WTC11 (cell line): ENCODE data around the gene RAP1GDS1. TPM values are rescaled to one million over a fixed set of nuclear protein-coding genes. Genes with fewer than 3 reads are reported as not detected.

Experiments used
- ATAC-seq: fragments of 200-7000 bp; cut with Tn5 transposase; 2 replicates; pipeline ENCODE4 v1.10.0; 2021; ENCODE audit warnings: mild to moderate bottlenecking, moderate library complexity
- CTCF ChIA-PET: fragments of 300-600 bp; sonication (Branson Sonifier 250); formaldehyde crosslinking; loops from one replicate; lab custom pipeline; 2021; ENCODE audit warnings: antibody characterized with exemption; lab: Charles Lee
- POLR2A ChIA-PET: fragments of 350-600 bp; sonication (Branson Sonifier 250); formaldehyde crosslinking; loops from one replicate; lab custom pipeline; 2021; ENCODE audit warnings: antibody characterized with exemption; lab: Charles Lee
- DNase-seq: peaks from one replicate; pipeline ENCODE4 v3.0.0; 2021; ENCODE audit warnings: low spot score
- H3K27ac Mint-ChIP-seq: 2 replicates; pipeline ENCODE4 v1.8.0; 2021; ENCODE audit warnings: mixed read lengths
- H3K27me3 Mint-ChIP-seq: 2 replicates; pipeline ENCODE4 v1.8.0; 2021; ENCODE audit warnings: low read depth, mild to moderate bottlenecking, moderate library complexity, mixed read lengths
- H3K36me3 Mint-ChIP-seq: 2 replicates; pipeline ENCODE4 v1.8.0; 2021; ENCODE audit warnings: mixed read lengths
- H3K4me1 Mint-ChIP-seq: 2 replicates; pipeline ENCODE4 v1.8.0; 2022; ENCODE audit warnings: mixed read lengths
- H3K4me3 Mint-ChIP-seq: 2 replicates; pipeline ENCODE4 v1.8.0; 2021; ENCODE audit warnings: mild to moderate bottlenecking, moderate library complexity, mixed read lengths
- H3K9me3 Mint-ChIP-seq: 2 replicates; pipeline ENCODE4 v1.8.0; 2021; ENCODE audit warnings: mixed read lengths
- ATF1 ChIP-seq: sonication (generic); formaldehyde crosslinking; IDR thresholded peaks from 2 replicates; pipeline ENCODE4 v1.8.1; 2023; ENCODE audit warnings: mild to moderate bottlenecking, moderate library complexity, missing genetic modification reagents
- CBFB ChIP-seq: sonication (generic); formaldehyde crosslinking; IDR thresholded peaks from 2 replicates; pipeline ENCODE4 v1.8.1; 2022; ENCODE audit warnings: mild to moderate bottlenecking, low read depth, missing genetic modification reagents
- E2F1 ChIP-seq: sonication (generic); formaldehyde crosslinking; IDR thresholded peaks from 2 replicates; pipeline ENCODE4 v1.8.0; 2022; ENCODE audit warnings: mild to moderate bottlenecking, missing genetic modification reagents
- ESRRA ChIP-seq: sonication (generic); formaldehyde crosslinking; IDR thresholded peaks from 2 replicates; pipeline ENCODE4 v1.8.1; 2022; ENCODE audit warnings: mild to moderate bottlenecking, missing genetic modification reagents, borderline replicate concordance
- FOXP1 ChIP-seq: sonication (generic); formaldehyde crosslinking; IDR thresholded peaks from 2 replicates; pipeline ENCODE4 v1.8.0; 2022; ENCODE audit warnings: missing genetic modification reagents, mild to moderate bottlenecking, moderate library complexity, borderline replicate concordance
- SMAD4 ChIP-seq: sonication (generic); formaldehyde crosslinking; IDR thresholded peaks from 2 replicates; pipeline ENCODE4 v1.8.0; 2022; ENCODE audit warnings: mild to moderate bottlenecking, missing genetic modification reagents
- TCF7 ChIP-seq: sonication (generic); formaldehyde crosslinking; IDR thresholded peaks from 2 replicates; pipeline ENCODE4 v1.8.0; 2022; ENCODE audit warnings: mild to moderate bottlenecking, low read depth, missing genetic modification reagents, moderate library complexity
- TP53 ChIP-seq: sonication (generic); formaldehyde crosslinking; IDR thresholded peaks from 2 replicates; pipeline ENCODE4 v1.8.1; 2023; ENCODE audit warnings: mild to moderate bottlenecking, missing genetic modification reagents
- ZBTB43 ChIP-seq: sonication (generic); formaldehyde crosslinking; IDR thresholded peaks from 2 replicates; pipeline ENCODE4 v1.8.1; 2023; ENCODE audit warnings: mild to moderate bottlenecking, missing genetic modification reagents
- ZNF232 ChIP-seq: sonication (generic); formaldehyde crosslinking; IDR thresholded peaks from 2 replicates; pipeline ENCODE4 v1.8.0; 2022; ENCODE audit warnings: mild to moderate bottlenecking, missing genetic modification reagents
- ZNF512 ChIP-seq: sonication (generic); formaldehyde crosslinking; IDR thresholded peaks from 2 replicates; pipeline ENCODE4 v1.8.1; 2022; ENCODE audit warnings: missing genetic modification reagents, borderline replicate concordance
- ZNF671 ChIP-seq: fragments of 250-450 bp; sonication (Bioruptor Pico); IDR thresholded peaks from 2 replicates; pipeline ENCODE4 v1.8.0; 2021; ENCODE audit warnings: mild to moderate bottlenecking
- total RNA-seq: library from RNA; stranded (reverse); gene quantifications from 3 replicates; pipeline ENCODE4 v1.2.3, GENCODE V29; 2021
- TF ChIP-seq, protein P1 (sequence below): sonication (generic); formaldehyde crosslinking; IDR thresholded peaks from 2 replicates; pipeline ENCODE4 v1.8.0; 2022; ENCODE audit warnings: mild to moderate bottlenecking, missing genetic modification reagents
- TF ChIP-seq, protein P2 (sequence below): sonication (generic); formaldehyde crosslinking; conservative IDR thresholded peaks from 2 replicates; pipeline ENCODE4 v1.8.1; 2023; ENCODE audit warnings: mild to moderate bottlenecking, low read depth, missing genetic modification reagents, moderate library complexity

RAP1GDS1 gene
- total RNA-seq, 1 experiment from 2014 or later: 29.9 TPM

GRCh38 chr4:98374643-98375042 lies 113.5 kb downstream of the RAP1GDS1 start (continued):
- TF ChIP-seq, protein P1, sequence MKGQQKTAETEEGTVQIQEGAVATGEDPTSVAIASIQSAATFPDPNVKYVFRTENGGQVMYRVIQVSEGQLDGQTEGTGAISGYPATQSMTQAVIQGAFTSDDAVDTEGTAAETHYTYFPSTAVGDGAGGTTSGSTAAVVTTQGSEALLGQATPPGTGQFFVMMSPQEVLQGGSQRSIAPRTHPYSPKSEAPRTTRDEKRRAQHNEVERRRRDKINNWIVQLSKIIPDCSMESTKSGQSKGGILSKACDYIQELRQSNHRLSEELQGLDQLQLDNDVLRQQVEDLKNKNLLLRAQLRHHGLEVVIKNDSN (CRISPR knock-in tag): no peak
- no peak for TF ChIP-seq TCF7
- TF ChIP-seq ESRRA (CRISPR knock-in tag): no peak
- TF ChIP-seq TP53 (CRISPR knock-in tag): no peak
- TF ChIP-seq, protein P2, sequence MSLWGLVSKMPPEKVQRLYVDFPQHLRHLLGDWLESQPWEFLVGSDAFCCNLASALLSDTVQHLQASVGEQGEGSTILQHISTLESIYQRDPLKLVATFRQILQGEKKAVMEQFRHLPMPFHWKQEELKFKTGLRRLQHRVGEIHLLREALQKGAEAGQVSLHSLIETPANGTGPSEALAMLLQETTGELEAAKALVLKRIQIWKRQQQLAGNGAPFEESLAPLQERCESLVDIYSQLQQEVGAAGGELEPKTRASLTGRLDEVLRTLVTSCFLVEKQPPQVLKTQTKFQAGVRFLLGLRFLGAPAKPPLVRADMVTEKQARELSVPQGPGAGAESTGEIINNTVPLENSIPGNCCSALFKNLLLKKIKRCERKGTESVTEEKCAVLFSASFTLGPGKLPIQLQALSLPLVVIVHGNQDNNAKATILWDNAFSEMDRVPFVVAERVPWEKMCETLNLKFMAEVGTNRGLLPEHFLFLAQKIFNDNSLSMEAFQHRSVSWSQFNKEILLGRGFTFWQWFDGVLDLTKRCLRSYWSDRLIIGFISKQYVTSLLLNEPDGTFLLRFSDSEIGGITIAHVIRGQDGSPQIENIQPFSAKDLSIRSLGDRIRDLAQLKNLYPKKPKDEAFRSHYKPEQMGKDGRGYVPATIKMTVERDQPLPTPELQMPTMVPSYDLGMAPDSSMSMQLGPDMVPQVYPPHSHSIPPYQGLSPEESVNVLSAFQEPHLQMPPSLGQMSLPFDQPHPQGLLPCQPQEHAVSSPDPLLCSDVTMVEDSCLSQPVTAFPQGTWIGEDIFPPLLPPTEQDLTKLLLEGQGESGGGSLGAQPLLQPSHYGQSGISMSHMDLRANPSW (CRISPR knock-in tag): no peak

DNA sequence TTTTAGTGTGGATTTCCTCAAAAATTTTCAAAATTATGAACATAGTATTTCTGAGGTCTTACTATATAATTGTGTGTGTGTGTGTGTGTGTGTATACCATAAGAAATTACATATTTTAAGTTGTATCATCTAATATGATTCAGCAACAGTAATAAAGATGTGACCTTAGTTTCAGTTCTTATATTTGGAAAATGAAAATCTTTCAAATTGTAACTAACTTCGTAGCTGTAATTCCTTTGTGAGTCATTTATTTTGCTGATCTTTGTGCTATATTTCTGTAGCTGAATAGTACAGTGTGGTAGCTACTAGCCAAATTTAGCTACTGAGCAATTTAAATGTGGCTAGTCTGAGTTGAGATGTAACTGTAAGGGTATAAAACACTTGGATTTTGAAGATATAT lies 116.4 kb downstream of the RAP1GDS1 start:
- DNase-seq (no peak), ATAC-seq (no peak)
- H3K4me1 Mint-ChIP-seq: no peaks in the 10 kb centered on the region
- no peak overlapping the region for H3K27ac Mint-ChIP-seq
- POLR2A ChIA-PET: no interaction called here
- H3K4me3 Mint-ChIP-seq: no peak overlapping the region
- H3K27me3 Mint-ChIP-seq: no peaks in the 10 kb centered on the region
- CTCF ChIA-PET: interaction anchor here (1.2 kb wide), 1 partner anchor 235 kb away, joined by 3 read pairs; the partner anchor contains the start of gene STPG2
- H3K9me3 Mint-ChIP-seq: no peaks in the 10 kb centered on the region
- no peaks in the 10 kb centered on the region for H3K36me3 Mint-ChIP-seq
- TF ChIP-seq ATF1 (CRISPR knock-in tag) (no peak), ZNF671 (CRISPR knock-in tag) (no peak), ZNF232 (CRISPR knock-in tag) (no peak), SMAD4 (no peak), CBFB (no peak), ZBTB43 (CRISPR knock-in tag) (no peak), E2F1 (no peak)

GRCh38 chr4:98381306-98381705 lies 120.1 kb downstream of the RAP1GDS1 start:
- ChIA-PET POLR2A (no interaction called here), CTCF (no interaction called here)
- Mint-ChIP-seq H3K4me3 (no peak overlapping the region), H3K4me1 (peaks cover 2% of the 10 kb centered on the region; the same call in 1 of the 2 replicates), H3K27ac (no peak overlapping the region), H3K36me3 (no peaks in the 10 kb centered on the region), H3K27me3 (no peaks in the 10 kb centered on the region), H3K9me3 (no peaks in the 10 kb centered on the region)
- ATAC-seq (no peak), DNase-seq (no peak)
- TF ChIP-seq FOXP1 (no peak), ZNF512 (CRISPR knock-in tag) (no peak), ESRRA (CRISPR knock-in tag) (no peak)
